Liver (tissue), 9 donors: ENCODE measurements around the gene YBEY. TPM values are rescaled to one million over a fixed set of nuclear protein-coding genes. Genes with fewer than 3 reads are reported as not detected.

Source experiments
- DNase-seq: peaks from one replicate; pipeline ENCODE4 v3.0.0-alpha.2; 2017; ENCODE audit warnings: low spot score
- H3K27ac ChIP-seq, 2 donors: one replicate each; pipeline ENCODE4 v1.7.0; 2013; ENCODE audit warnings: inconsistent platforms in 2 of 2, low read length in 2 of 2, control low read depth in 1 of 2, low read depth in 1 of 2, mild to moderate bottlenecking in 1 of 2
- H3K27me3 ChIP-seq, 4 donors: one replicate each; pipeline versions ENCODE4 v1.6.1 to v1.7.0; 2013; ENCODE audit warnings: low read length in 3 of 4, inconsistent platforms in 1 of 4, mild to moderate bottlenecking in 1 of 4, moderate library complexity in 1 of 4; ENCODE audit not compliant: control insufficient read depth in 4 of 4, insufficient read depth in 4 of 4
- H3K36me3 ChIP-seq, 4 donors: one replicate each; pipeline versions ENCODE4 v1.6.1 to v1.7.0; 2013; ENCODE audit warnings: low read length in 3 of 4, mild to moderate bottlenecking in 3 of 4, low read depth in 1 of 4, moderate library complexity in 1 of 4; ENCODE audit not compliant: control insufficient read depth in 4 of 4, insufficient read depth in 3 of 4
- H3K4me1 ChIP-seq, 4 donors: one replicate each; pipeline versions ENCODE4 v1.6.1 to v1.7.0; 2013; ENCODE audit warnings: low read length in 3 of 4, mild to moderate bottlenecking in 3 of 4, moderate library complexity in 1 of 4; ENCODE audit not compliant: control insufficient read depth in 4 of 4, insufficient read depth in 4 of 4
- H3K4me3 ChIP-seq, 3 donors: one replicate each; pipeline versions ENCODE4 v1.6.1 to v1.7.0; 2013; ENCODE audit warnings: low read length in 3 of 3, control low read depth in 1 of 3, low read depth in 1 of 3, mild to moderate bottlenecking in 1 of 3
- H3K9ac ChIP-seq, 2 donors: one replicate each; pipeline ENCODE4 v1.7.0; 2013; ENCODE audit warnings: low read length in 2 of 2, mild to moderate bottlenecking in 2 of 2, moderate library complexity in 2 of 2, control low read depth in 1 of 2, low read depth in 1 of 2
- H3K9me3 ChIP-seq, 4 donors: one replicate each; pipeline versions ENCODE4 v1.6.1 to v1.7.0; 2013; ENCODE audit warnings: low read length in 3 of 4; ENCODE audit not compliant: control insufficient read depth in 4 of 4
- FOXA1 ChIP-seq: IDR thresholded peaks from 2 replicates; pipeline ENCODE4 v1.6.1; 2016; ENCODE audit warnings: antibody characterized with exemption
- HNF4G ChIP-seq: IDR thresholded peaks from 2 replicates; pipeline ENCODE4 v1.6.1; 2016; ENCODE audit warnings: antibody characterized with exemption
- MAX ChIP-seq: IDR thresholded peaks from 2 replicates; pipeline ENCODE4 v1.6.1; 2016; ENCODE audit warnings: antibody characterized with exemption
- NR2F2 ChIP-seq: IDR thresholded peaks from 2 replicates; pipeline ENCODE4 v1.6.1; 2016; ENCODE audit warnings: antibody characterized with exemption
- RAD21 ChIP-seq, 2 donors: IDR thresholded peaks; 2 replicates each; pipeline ENCODE4 v1.6.1; 2016; ENCODE audit warnings: antibody characterized with exemption in 2 of 2, mild to moderate bottlenecking in 2 of 2
- REST ChIP-seq: IDR thresholded peaks from 2 replicates; pipeline ENCODE4 v1.6.1; 2016; ENCODE audit warnings: antibody characterized with exemption, mild to moderate bottlenecking
- SP1 ChIP-seq: IDR thresholded peaks from 2 replicates; pipeline ENCODE4 v1.6.1; 2018; ENCODE audit warnings: antibody characterized with exemption, mild to moderate bottlenecking
- TAF1 ChIP-seq: conservative IDR thresholded peaks from 2 replicates; pipeline ENCODE4 v1.6.1; 2016; ENCODE audit warnings: antibody characterized with exemption, mild to moderate bottlenecking
- WGBS: extraction: QIAGEN DNeasy Blood & Tissue Kit; methylation state at CpG from one replicate; pipeline ENCODE4 v1.1.7; 2013; 5-methylcytosine and 5-hydroxymethylcytosine counted together
- polyA plus RNA-seq, 2 donors: library from polyadenylated mRNA; stranded (reverse) in 1 of 2; unstranded in 1 of 2; fragments of 200-250 nt in 1 of 2; fragments of >200 nt in 1 of 2; fragmentation: Nextera tagmentation in 1 of 2; extraction: Ambion mirVana in 1 of 2; gene quantifications; one replicate each; pipeline versions ENCODE4 v1.2.1 to v1.2.3, GENCODE V29; 2013 to 2015
- total RNA-seq, 2 donors: library from RNA; depleted of rRNA; stranded (reverse); fragments of >200 nt; gene quantifications; one replicate each; pipeline ENCODE4 v1.2.3, GENCODE V29; 2014
- TF ChIP-seq, protein P1 (sequence below): IDR thresholded peaks from 2 replicates; pipeline ENCODE4 v1.6.1; 2016; ENCODE audit warnings: antibody characterized with exemption
- TF ChIP-seq, protein P2 (sequence below): IDR thresholded peaks from 2 replicates; pipeline ENCODE4 v1.6.1; 2016; ENCODE audit warnings: antibody characterized with exemption
- donor health status: healthy.
- donor health status: healthy.
- donor health status: healthy.
- donor health status: healthy.
- donor health status: healthy.

The YBEY gene
- total and polyA plus RNA-seq, 4 donors, result 6.3 to 11.8 (median 10.0) TPM

DNA sequence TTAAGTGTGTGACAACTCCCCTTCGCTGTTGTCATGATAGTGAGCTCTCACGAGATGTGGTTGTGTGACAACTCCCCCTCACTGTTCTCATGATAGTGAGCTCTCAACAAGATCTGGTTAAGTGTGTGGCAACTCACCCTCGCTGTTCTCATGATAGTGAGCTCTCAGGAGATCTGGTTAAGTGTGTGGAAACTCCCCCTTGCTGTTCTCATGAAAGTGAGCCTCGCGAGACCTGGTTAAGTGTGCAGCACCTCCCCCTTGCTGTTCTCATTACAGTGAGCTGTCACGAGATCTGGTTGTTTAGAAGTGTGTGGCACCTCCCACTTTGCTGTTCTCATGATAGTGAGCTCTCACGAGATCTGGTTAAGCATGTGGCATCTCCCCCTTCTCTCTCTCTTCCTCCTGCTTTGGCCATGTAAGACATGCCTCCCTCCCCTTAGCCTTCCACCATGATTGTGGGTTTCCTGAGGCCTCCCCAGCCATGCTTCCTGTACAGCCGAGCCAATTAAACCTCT is 32.5 kb upstream of the YBEY start (continued):
- TF ChIP-seq, protein P1, sequence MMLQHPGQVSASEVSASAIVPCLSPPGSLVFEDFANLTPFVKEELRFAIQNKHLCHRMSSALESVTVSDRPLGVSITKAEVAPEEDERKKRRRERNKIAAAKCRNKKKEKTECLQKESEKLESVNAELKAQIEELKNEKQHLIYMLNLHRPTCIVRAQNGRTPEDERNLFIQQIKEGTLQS, result no peak
- TF ChIP-seq, protein P2, sequence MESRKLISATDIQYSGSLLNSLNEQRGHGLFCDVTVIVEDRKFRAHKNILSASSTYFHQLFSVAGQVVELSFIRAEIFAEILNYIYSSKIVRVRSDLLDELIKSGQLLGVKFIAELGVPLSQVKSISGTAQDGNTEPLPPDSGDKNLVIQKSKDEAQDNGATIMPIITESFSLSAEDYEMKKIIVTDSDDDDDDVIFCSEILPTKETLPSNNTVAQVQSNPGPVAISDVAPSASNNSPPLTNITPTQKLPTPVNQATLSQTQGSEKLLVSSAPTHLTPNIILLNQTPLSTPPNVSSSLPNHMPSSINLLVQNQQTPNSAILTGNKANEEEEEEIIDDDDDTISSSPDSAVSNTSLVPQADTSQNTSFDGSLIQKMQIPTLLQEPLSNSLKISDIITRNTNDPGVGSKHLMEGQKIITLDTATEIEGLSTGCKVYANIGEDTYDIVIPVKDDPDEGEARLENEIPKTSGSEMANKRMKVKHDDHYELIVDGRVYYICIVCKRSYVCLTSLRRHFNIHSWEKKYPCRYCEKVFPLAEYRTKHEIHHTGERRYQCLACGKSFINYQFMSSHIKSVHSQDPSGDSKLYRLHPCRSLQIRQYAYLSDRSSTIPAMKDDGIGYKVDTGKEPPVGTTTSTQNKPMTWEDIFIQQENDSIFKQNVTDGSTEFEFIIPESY, result no peak
- TF ChIP-seq MAX, result no peak
- no peak for TF ChIP-seq TAF1
- TF ChIP-seq RAD21 (IDR thresholded peaks at IDR 0.05), result no peak
- TF ChIP-seq SP1, result no peak
- TF ChIP-seq FOXA1, result no peak

DNA sequence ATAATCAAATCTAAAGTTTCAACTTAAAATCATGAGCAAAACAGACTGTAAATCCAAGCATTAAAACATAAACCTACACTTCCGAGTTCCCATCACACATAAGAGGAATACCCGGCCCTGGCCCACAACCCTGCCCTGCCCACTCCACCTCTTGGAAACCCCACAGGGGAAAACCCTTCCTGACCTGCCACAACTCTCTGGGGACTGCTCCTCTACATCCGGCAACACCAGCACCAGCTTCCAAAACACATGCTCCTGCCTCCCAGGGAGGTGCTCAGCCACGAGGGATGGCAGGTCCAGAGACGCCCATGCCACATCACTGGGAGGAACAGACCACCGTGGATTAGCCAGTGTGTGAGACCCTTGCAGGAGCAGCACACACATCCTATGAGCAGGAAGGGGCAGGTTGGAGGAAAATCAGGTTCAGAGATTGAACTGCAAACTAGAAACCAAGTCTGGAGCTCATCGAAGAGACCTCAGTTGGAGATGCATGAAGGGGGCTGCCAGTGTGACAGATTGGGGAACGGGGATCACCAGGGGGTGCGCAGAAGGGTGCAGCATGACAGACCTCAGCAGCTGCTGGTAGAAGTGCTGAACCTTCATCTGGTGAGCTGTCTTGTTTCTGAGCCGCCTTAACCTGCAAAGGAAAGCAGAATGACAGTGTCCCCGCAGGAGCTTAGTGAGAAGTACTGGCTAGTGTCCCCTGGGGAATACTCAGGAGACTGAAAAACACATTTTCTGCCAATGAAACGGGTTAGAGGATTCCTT is 31.8 kb upstream of the YBEY start:
- H3K27me3 ChIP-seq, result no peaks in the 10 kb centered on the region
- peaks cover 13 to 86% (median 66%) of the 10 kb centered on the region in 4 donors for H3K36me3 ChIP-seq
- H3K4me1 ChIP-seq, result no peaks in the 10 kb centered on the region
- DNase-seq, result no peak
- no peaks in the 10 kb centered on the region for H3K9me3 ChIP-seq
- 93% methylated on average over 12 of the region's 12 CpGs for WGBS
- H3K9ac ChIP-seq, result no peak overlapping the region
- H3K27ac ChIP-seq, result no peak overlapping the region
- TF ChIP-seq REST, result no peak
- no peak for TF ChIP-seq NR2F2
- H3K4me3 ChIP-seq, result no peak overlapping the region

DNA sequence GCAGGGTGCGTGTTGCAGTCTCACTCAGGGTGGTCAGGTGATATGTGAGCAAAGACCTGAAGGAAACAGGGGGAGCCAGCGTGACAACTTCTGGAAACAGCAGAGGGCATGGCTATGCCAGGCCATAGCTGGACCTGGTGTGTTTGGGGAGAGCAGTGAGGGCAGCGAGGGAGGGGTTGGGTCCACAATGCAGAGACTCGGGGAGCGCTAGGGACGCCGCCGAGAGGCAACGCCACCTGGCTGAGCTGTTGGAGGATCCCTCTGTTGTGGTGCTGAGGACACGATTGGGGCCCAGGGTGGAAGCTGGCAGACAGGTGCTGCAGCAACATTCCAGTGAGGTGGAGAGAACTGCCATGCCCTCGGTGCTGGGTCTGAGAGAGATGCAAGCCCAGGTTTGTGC is 31.0 kb upstream of the YBEY start:
- Histone ChIP-seq H3K27ac (no peak overlapping the region), H3K4me1 (no peaks in the 10 kb centered on the region), H3K4me3 (no peak overlapping the region), H3K36me3 (peaks cover 14 to 80% (median 61%) of the 10 kb centered on the region in 4 donors), H3K9me3 (no peaks in the 10 kb centered on the region), H3K27me3 (no peaks in the 10 kb centered on the region), H3K9ac (no peak overlapping the region)
- TF ChIP-seq HNF4G (no peak), MAX (no peak)
- WGBS, result 97% methylated on average over 11 of the region's 11 CpGs
- DNase-seq, result no peak
